ENCODE measurements around the gene PADI3. TPM values are rescaled to one million over a fixed set of nuclear protein-coding genes. Genes with fewer than 3 reads are reported as not detected.

Gene PADI3
- total and polyA plus RNA-seq, 2 of the 13 experiments (the other 11 are each of a cell fraction or from before 2014, with no cell fraction given) = not detected

DNA sequence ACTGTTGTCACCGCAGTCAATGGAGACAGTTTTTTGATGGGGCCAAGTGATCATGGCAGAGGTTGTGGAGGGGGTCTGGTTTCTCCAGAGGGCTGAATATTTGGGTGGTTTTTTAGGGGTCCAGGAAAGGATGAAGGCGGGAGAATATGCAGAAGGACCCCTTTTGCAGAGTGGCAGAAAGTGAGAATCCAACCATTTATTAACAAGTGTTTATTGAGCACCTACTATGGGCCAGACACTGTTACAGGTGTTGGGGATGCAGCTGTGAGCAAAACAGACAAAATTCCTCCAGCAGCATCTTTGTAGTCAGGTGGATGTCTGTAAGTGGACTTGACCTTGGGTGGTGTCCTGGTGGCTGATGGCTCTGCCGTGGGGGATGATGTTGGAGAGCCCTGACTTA is 28.6 kb upstream of the PADI3 start:
- Histone ChIP-seq H3K4me2 (ENCODE audit: low read depth, low read length) (no peak overlapping the region), H3K4me1 (ENCODE audit: insufficient read depth, low read length) (no peaks in the 10 kb centered on the region), H3K27ac (ENCODE audit: extremely low read length, insufficient read depth, low read length) (no peak overlapping the region), H3K79me2 (ENCODE audit: insufficient read depth, low read length) (no peaks in the 10 kb centered on the region), H2AFZ (ENCODE audit: low read length) (no peak overlapping the region), H3K27me3 (ENCODE audit: control insufficient read depth in 1 of 2, insufficient read depth in 2 of 2, low read length in 2 of 2) (peaks cover 1 to 18% of the 10 kb centered on the region in 2 experiments; a peak in 4 of 5 replicates), H3K9me3 (ENCODE audit: low read length) (no peaks in the 10 kb centered on the region), H3K4me3 (replicated peaks in 1 of 3; ENCODE audit: insufficient read depth in 1 of 3, low read depth in 2 of 3, low read length in 3 of 3) (no peak overlapping the region), H3K9ac (ENCODE audit: insufficient read depth, low read depth, low read length) (no peak overlapping the region), H3K36me3 (replicated peaks in 1 of 2; ENCODE audit: control insufficient read depth in 1 of 2, insufficient read depth in 2 of 2, low read length in 2 of 2) (no peaks in the 10 kb centered on the region), H4K20me1 (ENCODE audit: insufficient read depth, low read length) (peaks cover 3% of the 10 kb centered on the region; the same call in 1 of the 2 replicates)
- ChIA-PET CTCF (ENCODE audit: low intra/inter-chr PET ratio, low total read pairs) (no interaction called here), POLR2A (no interaction called here)
- TF ChIP-seq MEF2D (CRISPR knock-in tag; IDR thresholded peaks at IDR 0.05) = no peak
- TF ChIP-seq ZNF44 (CRISPR knock-in tag; IDR thresholded peaks at IDR 0.05) = no peak
- no peak for TF ChIP-seq ZBTB21 (CRISPR knock-in tag; IDR thresholded peaks at IDR 0.05)
- no peak for TF ChIP-seq RFX5 (IDR thresholded peaks at IDR 0.05; ENCODE audit: low read depth, low read length)
- no peak for TF ChIP-seq GABPA (IDR thresholded peaks at IDR 0.05; ENCODE audit: low read depth, low read length)
- no peak for TF ChIP-seq GABPA (CRISPR knock-in tag; IDR thresholded peaks at IDR 0.05; ENCODE audit: low read depth)
- TF ChIP-seq SETDB1 (CRISPR knock-in tag; IDR thresholded peaks at IDR 0.05; ENCODE audit: borderline replicate concordance) = no peak
- TF ChIP-seq ZNF224 (CRISPR knock-in tag; IDR thresholded peaks at IDR 0.05) = no peak
- no peak for TF ChIP-seq ZFP62 (CRISPR knock-in tag; IDR thresholded peaks at IDR 0.05)
- intact Hi-C loops (cut with micrococcal nuclease; ENCODE audit: unreplicated experiment) = no loop called here
- in situ Hi-C loops (cut with HindIII; ENCODE audit: extremely low pct_ligation_motif_present, low pct_unique_long_range_greater_than_20kb) = no loop called here
- no TSS peak for BruUV-seq (replicated peaks)
- ATAC-seq = no peak
- DNase-seq (ENCODE audit: low spot score) = no peak
- 14% methylated on average over 3 of the region's 3 CpGs for WGBS (ENCODE audit: low lambda C conversion rate)
- FAIRE-seq = no peak

DNA sequence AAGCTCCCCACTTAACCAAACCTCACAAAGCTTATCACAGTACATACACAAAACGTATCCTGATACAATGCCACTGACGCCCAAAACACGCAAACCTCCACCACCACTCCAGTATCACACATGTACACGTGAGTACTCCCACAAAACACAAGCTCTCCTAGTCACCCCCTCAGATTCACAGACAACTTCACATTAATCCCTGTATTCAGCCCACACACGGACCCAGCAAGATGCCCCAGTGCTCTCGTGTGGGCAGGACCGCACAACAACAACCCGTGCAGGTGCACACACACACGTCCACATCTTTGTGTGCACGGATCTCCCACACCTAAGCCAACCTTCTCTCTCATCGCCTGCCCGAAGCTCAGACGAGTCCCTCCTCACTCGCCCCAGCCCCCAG is 26.3 kb upstream of the PADI3 start:
- in situ Hi-C loops (cut with HindIII; ENCODE audit: extremely low pct_ligation_motif_present, low pct_unique_long_range_greater_than_20kb) = no loop called here
- TF ChIP-seq JUND (CRISPR knock-in tag; IDR thresholded peaks at IDR 0.05) = no peak
- no peak for TF ChIP-seq ZNF33B (CRISPR knock-in tag; IDR thresholded peaks at IDR 0.05)
- no peak for TF ChIP-seq KLF6 (CRISPR knock-in tag; IDR thresholded peaks at IDR 0.05)
- no peak for TF ChIP-seq ZNF589 (CRISPR knock-in tag; conservative IDR thresholded peaks at IDR 0.05)
- TF ChIP-seq, protein P1, sequence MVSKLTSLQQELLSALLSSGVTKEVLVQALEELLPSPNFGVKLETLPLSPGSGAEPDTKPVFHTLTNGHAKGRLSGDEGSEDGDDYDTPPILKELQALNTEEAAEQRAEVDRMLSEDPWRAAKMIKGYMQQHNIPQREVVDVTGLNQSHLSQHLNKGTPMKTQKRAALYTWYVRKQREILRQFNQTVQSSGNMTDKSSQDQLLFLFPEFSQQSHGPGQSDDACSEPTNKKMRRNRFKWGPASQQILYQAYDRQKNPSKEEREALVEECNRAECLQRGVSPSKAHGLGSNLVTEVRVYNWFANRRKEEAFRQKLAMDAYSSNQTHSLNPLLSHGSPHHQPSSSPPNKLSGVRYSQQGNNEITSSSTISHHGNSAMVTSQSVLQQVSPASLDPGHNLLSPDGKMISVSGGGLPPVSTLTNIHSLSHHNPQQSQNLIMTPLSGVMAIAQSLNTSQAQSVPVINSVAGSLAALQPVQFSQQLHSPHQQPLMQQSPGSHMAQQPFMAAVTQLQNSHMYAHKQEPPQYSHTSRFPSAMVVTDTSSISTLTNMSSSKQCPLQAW (CRISPR knock-in tag; IDR thresholded peaks at IDR 0.05) = no peak
- Histone ChIP-seq H4K20me1 (ENCODE audit: insufficient read depth, low read length) (peaks cover 3% of the 10 kb centered on the region; the same call in 1 of the 2 replicates), H3K4me3 (replicated peaks in 1 of 3; ENCODE audit: insufficient read depth in 1 of 3, low read depth in 2 of 3, low read length in 3 of 3) (no peak overlapping the region), H3K36me3 (replicated peaks in 1 of 2; ENCODE audit: control insufficient read depth in 1 of 2, insufficient read depth in 2 of 2, low read length in 2 of 2) (no peaks in the 10 kb centered on the region), H2AFZ (ENCODE audit: low read length) (no peak overlapping the region), H3K27me3 (ENCODE audit: control insufficient read depth in 1 of 2, insufficient read depth in 2 of 2, low read length in 2 of 2) (peaks cover 1 to 21% of the 10 kb centered on the region in 2 experiments; a peak in 4 of 5 replicates), H3K27ac (ENCODE audit: extremely low read length, insufficient read depth, low read length) (no peak overlapping the region), H3K79me2 (ENCODE audit: insufficient read depth, low read length) (no peaks in the 10 kb centered on the region), H3K4me2 (ENCODE audit: low read depth, low read length) (no peak overlapping the region), H3K9me3 (ENCODE audit: low read length) (no peaks in the 10 kb centered on the region), H3K9ac (ENCODE audit: insufficient read depth, low read depth, low read length) (no peak overlapping the region), H3K4me1 (ENCODE audit: insufficient read depth, low read length) (no peaks in the 10 kb centered on the region)
- no peak for FAIRE-seq
- no peak for DNase-seq (ENCODE audit: low spot score)
- 17% methylated on average over 14 of the region's 14 CpGs for WGBS (ENCODE audit: low lambda C conversion rate)
- CTCF ChIA-PET (ENCODE audit: low intra/inter-chr PET ratio, low total read pairs) = no interaction called here
- POLR2A ChIA-PET = no interaction called here
- ATAC-seq = no peak
- intact Hi-C loops (cut with micrococcal nuclease; ENCODE audit: unreplicated experiment) = no loop called here
- BruUV-seq (replicated peaks) = no TSS peak

All from HepG2 (cell line).